Measurements from ENCODE around the gene NXN.
"Not testable (repeated sequence)": the region's sequence is repeated elsewhere in the genome, so short reads cannot be mapped to it uniquely, and the experiment has no call there.

Gene NXN

DNA sequence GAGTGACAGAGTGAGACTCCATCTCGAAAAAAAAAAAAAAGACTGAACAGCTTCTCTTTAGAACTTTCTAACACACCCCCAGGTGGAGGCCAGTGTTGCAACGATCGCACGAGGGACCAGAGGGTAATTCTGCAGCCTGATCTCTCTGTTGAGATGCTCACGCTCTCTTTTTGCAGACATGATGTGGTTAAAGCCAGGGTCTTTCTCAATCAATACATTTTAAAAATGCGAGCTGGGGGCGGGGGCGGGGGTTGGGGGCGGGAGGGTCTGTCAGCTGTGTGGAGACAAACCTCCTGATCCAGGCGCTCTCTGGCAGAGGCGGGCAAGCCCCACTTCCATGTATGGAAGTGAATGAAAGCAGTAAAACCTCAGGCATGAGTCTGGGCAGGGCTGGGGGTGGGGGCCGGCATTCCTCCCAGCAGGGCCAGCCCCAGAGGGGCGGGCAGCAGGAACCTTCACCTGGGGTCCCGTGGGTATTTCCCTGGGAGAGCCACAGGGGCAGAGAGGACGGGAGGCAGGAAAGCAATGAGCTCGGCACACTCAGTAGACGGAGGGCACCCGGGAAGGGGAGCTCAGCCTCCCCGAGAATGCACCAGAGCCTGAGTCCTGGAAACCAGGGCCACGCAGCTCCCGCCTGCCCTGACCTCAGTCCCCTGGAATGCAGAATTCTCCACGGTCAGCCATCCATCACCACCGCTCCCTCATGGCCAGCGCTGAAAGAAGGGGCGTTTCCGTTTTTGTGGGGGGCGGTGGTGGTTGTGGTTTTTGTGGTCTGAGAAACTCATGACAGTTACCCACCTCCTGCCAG, 28.0 kb downstream of the NXN start:
- no peak for DNase-seq

DNA sequence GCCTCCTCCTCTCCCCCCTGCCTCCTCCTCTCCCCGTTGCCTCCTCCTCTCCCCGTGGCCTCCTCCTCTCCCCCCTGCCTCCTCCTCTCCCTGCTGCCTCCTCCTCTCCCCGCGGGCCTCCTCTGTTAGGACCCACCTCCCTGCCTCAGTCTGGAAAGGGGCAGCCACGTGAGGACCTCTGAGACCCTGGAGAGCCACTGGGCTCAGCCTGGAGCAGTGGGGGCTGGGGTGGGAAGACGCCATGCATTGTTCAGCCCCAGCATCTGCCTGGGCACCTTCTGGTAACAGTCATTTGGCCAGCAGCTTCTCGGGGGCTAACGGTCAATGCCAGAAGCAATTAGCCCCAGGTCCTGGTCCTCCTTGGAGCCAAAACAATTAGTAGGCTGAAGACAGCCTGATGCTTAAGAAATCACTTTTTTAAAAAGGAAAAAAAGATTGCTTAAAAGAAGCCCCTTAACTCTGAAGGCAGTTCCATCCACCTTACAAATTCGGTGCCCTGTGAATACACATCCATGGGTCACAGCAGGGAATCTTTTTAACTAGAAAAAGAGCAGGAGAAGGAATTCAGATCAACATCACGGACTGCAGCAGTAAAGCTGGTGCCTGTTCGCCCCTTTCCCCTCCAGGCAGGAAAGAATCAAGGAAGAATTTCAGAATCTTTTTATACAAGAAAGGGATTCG, 29.8 kb downstream of the NXN start:
- no peak for DNase-seq

DNA sequence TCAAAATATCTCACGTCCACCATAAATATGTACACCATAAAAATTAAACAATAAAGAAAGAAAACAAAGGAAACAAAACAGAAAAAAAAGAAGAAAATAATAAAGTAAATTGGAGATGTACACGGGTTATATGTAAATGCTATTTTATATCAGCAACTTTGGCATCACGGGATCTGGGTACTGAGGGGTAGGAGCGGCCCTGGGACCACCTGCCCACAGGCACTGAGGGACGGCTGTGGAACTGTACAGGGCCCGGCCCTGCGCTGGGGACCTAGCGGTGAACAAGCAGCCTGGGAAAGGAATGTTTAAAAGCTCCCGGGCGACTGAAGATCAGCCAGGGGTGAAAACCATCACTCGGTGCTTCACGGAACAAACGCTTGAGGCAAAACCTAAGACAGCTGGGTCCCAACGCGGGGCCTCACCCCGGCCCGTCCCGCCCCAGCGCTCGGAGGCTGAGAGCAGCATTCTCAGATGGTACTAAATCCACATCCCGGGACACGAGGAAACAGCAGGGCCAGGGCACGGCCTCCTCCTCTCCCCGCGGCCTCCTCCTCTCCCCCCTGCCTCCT, 31.2 kb downstream of the NXN start:
- no peak for DNase-seq

DNA sequence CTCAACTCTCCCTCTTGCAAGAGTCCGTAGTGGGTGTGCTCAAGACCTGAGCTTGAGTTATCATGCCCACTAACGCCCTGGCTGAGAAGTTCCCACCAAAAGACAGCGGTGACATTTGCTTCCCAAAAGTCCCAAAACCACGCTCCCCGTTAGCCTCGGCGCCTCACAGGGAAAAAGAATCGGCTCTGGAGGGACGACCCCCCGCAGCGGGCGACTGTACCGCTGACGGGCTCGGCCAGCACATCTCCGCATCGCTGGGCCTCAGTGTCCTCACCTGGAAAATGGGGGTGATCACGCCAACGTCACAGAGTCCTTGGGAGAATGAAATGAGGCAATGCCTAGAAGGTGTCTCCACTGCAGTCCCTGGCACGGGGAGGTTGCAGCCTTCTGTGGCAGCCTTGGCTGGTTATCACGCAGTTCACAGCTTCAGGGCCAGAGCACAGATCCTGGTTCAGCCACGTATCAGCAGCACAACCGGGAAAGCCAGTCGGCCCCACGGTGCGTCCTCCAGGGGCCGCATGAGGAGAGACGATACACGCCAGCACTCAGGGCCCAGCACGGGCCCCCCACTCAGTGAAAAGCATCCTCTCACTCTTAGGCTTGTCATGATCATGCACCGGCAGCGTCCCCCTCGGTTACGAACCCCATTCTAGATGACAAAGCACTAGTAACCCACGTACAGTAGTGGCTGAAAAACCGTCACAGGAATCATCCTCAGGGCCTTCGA, 32.9 kb downstream of the NXN start:
- no peak for DNase-seq

DNA sequence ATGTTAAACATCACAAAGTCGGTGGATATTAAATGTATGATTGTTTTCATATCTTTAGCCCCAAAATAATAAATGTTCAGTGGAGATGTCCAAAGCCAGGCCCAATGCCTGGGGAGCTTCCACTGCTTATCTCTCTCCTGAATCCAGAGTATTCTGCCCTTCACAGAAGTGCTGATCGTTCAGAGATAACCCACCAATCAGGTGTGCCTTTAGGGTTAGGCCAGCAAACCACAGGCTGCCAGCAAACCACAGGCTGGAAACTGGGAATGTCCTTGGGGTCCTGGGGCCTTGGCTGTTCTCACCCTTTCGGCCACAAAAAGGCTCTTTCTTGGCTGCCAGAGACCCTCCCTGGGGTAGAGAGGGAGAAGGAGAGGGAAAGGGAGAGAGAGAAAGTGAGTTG, 33.9 kb downstream of the NXN start:
- DNase-seq = no peak

DNA sequence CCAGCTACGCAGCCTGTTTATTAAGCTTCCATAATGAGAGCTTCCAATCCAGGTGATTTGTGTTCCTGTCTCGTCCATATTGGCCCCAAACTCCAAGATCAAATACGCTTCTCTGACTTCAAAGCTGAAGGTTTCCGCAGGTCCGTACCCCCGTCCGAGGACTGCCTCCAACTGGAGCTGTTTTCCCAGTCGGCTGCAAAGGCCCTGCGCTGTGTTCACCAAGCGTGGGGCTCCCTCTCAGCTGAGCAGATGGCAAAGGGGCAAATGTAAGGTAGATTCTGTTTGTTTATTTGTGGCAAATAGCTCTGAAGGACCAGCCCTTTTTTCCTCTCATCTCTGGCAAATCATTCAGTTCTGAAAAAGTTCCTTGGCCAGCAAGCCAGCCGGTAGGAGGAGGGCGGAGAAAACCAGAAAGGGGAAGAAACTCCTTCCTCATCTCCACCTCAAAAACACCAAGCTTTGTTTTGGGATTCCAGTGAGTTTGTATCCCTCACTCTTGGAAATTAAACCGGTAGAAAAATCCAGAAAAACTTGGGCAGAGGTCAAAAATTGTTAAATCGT, 35.2 kb downstream of the NXN start:
- no peak for DNase-seq

DNA sequence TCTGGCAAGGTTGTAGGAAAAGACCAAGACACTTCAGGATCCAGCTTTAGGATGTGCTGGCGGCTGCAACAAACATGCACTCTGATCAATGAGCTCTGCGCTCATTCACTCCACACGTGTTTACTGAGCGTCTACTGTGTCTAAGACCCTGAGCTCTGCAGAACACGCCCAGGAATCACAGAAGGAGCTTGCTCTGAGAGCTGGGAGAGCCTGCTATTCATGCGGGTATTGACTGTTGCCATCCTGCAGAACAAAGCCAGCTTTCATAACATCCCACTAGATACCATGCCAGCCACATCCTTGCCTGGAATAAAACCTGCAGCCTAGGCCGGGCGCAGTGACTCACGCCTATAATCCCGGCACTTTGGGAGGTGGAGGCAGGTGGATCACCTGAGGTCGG, 44.1 kb downstream of the NXN start:
- DNase-seq = no peak

DNA sequence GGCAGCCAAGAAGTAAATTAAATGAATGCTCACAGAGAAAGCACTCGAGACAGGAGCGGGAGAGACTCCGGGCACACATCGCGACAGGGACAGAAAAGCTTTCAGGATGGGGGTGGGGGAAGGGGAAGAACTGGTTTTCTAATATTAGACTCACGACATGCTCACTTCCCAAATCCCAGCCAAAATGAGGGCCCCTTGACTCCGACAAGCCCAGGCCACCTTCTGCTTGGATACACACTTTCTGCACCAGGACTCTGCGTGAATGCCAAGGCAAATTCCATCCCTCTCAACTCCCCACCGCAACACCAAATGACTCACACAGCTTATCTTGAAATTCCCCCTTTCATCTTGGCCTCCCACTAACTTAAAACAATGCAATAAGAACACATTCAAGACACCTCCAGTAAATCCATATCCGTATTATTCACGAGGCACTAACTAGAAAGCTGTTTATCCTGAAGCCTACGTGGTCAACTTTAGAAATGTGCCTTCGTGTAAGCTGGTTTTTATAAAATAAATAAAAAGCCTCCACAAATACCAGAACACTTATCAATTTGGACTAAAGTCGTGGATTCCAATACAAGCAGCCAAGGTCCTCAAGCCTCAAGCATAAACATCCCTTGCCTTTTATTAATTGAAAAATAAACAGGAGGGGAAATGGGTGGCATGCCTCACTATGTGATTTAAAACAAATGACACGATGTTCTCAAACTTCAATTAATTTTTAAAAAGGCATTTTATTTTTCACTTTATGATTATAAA, 46.1 kb downstream of the NXN start:
- DNase-seq = no peak

DNA sequence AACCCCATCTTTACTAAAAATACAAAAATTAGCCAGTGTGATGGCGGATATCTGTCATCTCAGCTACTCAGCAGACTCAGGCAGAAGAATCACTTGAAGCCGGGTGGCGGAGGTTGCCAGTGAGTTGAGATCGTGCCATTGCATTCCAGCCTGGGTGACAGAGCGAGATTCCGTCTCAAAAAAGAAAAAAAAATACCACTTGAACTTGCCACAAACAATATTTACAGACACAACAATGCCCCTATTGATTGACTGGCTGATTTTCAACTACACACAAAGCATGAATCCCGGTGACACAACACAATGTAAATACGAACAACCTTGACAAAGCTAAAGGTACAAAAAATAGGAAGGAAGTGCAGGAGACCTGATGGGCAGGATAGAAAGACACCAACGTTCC, 49.3 kb downstream of the NXN start:
- DNase-seq = no peak

DNA sequence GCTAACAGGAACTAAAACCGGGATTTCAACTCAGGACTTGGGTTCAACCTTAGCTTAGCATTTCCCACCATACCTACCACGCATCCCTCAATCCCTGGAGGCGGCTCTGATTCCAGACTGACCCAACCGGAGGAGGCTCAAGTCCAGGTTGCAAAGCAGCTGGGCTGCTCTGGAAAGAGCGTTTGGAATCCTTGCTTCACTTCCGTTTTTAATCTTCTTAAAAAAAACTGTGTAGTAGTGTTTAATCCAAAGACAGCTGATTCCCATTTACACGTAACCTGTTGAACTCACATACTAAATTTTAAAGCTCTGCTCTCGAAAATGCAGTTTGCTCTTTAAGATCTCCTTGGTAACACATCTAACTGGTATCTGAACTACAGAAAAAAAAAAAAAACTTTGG, 50.0 kb downstream of the NXN start:
- no peak for DNase-seq

DNA sequence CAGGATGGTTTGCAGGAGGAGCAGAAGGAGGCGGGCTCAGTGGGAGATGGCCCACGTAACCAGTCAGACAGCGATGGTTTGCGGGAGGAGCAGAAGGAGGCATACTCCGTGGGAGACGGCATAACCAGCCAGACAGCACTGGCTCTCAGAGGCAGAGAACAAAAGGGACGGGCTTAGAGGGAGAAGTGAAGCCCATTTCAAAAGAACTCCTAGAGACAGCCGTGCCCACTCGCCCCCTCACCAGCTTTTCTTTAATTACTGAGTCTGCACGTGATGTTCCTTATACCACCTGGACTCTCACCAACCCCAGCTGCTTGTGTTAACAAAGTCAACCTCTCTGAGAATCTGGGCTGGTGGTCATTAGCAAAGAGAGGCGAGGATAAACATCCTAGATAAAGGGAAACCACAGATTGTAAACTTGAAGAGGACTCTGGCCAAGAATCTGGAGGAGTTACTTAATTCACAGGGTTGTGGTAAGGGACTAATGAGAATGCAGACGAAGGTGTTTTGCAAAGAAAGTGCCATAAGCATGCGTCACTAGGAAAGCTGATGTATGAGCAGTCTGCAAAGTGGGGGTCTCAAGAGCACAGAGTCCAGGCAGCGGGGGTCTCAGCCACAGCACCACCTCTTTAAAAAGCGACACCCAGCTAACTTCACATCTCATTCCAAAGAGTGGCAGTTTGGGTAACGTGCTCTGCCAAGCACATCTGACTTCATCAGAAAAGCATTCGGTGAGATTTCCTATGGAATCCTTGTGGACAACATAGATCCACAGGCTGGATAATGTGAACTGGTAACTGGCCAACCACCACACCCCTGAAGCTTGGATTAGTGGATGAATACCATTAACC, 51.7 kb downstream of the NXN start:
- no peak for DNase-seq

DNA sequence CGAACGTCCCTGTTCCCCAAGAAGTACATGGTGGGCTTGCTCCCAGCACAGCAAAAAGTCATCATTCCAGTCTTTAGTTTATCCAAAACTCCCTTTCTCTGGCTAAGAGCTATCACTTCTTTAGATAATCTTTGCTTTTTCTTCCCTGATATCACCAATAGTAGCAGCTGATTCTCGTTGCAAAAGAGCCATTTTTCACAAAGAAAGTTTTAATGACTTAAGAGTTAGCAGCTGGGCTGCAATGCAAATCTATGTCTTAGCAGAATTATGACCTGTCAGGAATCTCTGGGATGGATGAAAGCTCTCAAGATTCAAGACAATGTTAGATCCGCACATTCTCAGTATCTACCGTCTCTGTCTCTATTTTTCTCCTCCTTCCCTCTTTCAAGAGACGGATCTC, 53.8 kb downstream of the NXN start:
- DNase-seq = no peak

DNA sequence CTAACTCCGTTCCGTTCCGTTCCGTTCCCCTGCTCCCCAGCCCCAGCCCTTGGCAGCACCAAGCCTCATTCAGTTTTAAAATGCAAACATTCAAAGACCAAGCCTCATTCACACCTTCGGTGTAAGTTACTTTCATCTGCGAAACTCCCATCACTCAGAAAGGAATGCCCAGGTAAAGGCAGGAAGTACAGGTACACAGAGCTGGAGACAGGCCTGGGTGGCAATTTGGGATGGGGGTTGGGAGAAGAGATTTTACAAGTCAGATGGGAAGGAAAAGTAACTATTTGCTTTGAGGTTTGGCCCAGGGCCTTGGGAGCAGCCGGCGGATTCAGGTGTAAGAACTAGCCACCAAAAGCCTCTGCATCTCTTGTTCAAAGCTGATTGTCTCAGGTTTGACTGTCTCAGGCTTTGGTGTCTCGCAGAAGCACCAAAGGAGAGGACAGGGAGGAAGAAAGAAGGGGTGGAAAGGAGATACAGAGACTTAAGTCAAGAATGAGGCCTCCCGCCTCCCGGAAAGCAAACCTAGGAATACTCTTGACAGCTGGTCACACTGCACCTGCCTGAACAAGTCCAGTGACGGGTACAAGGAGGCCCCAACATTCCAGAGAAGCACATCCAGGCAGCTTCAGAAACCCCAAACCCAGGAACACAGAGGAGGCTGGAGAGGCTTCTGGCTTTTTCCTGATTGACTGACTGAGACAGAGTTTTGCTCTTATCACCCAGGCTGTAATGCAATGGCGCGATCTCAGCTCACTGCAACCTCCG, 54.7 kb downstream of the NXN start:
- no peak for DNase-seq

DNA sequence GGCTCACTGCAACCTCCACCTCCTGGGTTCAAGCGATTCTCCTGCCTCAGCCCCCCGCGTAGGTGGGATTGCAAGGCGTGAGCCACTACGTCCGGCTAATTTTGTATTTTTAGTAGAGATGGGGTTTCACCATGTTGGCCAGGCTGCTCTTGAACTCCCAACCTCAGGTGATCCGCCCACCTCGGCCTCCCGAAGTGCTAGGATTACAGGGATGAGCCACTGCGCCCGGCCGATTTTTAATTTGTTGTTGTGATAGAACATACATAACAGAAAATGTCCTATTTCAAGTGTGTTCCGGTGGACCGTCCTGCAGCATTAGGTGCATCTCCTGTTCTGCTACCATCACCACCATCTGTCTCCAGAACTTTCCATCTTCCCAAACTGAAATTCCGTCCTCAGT, 55.3 kb downstream of the NXN start:
- not testable (repeated sequence) for DNase-seq

DNA sequence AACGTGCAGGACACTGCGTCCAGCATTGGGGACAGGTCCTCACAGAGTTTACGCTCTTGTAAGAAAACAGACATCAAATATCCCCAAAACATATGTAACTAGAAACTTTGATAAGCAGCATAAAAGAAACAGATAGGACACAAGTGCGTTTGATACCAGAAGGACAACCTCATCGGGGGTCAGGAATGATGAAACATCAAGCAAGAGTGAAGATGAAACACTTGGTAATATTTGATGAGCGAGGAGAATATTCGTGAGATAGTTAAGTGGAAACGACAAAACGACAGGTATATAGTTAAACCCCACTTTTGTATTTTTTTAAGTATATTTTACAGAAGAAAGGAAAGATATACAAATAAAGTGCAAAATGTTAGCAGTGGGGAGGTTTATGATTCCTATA, 55.9 kb downstream of the NXN start:
- no peak for DNase-seq

DNA sequence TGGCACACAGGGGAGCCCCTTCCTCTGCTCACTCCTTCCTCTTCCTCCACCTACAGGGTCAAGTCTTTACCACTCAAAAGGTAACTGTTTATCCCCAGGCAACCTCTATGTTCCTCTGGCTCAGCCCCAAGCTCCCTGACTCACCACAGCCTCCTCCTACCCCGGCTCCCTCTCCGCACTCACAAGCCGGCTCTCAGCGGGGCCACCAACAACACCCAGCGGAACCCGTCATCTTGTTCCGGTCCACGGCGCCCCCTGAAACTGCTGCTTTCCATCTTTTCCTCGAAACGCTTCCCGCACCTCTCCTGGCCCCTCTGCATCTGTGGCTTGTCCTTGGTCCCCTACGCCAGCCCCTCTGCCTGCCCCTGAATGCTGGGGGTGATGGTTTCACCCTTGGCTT, 58.4 kb downstream of the NXN start:
- DNase-seq = no peak

DNA sequence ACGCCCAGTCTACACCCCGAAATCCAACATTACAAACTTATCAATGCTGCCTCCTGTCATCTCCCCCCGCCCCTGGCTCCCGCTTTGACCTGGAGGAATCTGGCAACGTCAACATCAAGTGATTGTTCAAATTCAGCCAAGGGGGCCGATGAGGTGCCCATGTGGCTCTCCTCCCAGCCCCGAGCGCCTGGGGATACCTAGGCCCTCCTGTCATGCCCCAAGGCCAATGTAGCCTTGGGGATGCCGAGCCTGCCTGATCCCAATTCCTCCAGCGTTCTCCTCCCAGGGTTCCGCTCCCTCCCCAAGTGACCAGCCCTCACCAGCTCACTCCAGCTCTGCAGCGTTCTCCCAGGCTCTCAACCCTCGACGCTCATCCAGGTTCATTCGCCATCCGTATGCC, 59.4 kb downstream of the NXN start:
- DNase-seq = no peak

DNA sequence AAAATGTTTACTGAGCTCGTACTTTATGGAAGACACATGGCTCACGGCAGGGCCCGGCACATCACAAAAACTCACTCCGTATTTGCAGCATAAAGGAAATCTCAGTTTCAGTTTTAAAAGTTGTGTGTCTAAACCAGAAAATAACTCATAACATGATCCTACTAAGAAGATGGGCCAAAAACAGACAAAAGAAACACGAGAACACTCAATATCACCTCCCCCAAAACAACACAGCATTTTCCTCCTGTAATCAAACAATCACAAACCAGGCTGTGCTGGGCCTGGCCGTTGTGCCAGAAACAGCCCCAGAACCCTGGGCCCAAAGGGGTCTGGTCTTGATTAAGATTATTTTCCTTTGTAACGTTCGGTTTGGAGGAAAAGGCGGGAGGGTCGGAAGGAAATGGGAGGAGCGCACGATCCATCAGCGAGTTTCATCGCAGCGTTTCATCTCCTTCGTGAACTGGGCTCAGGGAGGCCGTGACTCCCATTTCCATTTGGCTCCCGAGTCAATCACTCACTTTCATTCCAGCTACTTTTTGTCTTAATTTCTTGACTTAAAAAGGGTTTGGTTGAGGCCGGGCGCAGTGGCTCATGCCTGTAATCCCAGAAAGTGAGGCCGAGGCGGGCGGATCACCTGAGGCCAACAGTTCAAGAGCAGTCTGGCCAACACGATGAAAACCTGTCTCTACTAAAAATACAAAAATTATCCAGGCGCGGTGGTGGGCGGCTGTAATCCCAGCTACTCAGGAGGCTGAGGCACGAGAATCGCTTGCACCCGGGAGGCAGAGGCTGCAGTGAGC, 61.4 kb downstream of the NXN start:
- DNase-seq = no peak

DNA sequence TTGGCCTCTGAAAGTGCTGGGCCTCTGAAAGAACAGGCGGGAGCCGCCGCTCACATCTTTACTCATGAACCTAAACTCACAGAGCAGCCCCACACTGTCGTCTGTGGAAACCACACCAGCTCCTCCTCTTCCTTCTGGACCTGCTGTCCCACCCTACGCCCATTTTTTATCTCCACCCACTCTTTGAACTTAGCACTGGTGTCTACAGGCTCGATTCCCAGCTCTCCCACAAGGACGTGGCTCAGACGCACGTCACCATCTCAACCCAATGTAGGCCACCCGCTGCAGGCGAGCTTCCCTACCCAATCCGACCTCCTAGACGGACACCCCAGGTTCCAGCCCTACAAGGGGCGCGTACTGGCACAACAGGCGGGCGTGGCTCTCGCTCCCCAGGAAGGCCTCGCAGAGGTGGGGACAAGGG, 62.2 kb downstream of the NXN start:
- no peak for DNase-seq

DNA sequence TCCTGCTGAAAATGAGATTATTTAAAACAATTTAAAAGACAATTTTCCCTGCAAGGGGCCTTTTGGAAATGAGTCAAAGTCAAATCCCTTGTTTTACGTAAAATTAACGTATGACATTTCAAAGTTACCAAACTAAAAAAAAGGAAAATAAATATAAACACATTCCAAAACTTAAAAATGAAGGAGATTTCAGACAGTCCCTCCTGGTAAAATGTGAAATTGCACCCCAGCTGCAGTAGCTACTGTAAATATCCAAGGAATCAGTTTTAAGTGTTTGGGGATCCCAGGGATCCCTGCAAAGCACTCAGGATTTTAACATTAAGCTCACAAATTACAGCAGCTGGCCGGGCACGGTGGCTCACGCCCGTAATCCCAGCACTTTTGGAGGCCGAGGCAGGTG, 63.3 kb downstream of the NXN start:
- no peak for DNase-seq
